NCI-H2227 treated with DMSO at 0.1 percent for 48 hours (cell line): ENCODE results near the gene ARL6.
A peak's percentile ranks its signal among the peaks of the same experiment; 100 is the strongest.
"Not testable (repeated sequence)": the region's sequence is repeated elsewhere in the genome, so short reads cannot be mapped to it uniquely, and the experiment has no call there.

Experiments used
- DNase-seq: peaks from one replicate; lab custom pipeline; 2025; lab: John Stamatoyannopoulos, UW

ARL6 gene

DNA sequence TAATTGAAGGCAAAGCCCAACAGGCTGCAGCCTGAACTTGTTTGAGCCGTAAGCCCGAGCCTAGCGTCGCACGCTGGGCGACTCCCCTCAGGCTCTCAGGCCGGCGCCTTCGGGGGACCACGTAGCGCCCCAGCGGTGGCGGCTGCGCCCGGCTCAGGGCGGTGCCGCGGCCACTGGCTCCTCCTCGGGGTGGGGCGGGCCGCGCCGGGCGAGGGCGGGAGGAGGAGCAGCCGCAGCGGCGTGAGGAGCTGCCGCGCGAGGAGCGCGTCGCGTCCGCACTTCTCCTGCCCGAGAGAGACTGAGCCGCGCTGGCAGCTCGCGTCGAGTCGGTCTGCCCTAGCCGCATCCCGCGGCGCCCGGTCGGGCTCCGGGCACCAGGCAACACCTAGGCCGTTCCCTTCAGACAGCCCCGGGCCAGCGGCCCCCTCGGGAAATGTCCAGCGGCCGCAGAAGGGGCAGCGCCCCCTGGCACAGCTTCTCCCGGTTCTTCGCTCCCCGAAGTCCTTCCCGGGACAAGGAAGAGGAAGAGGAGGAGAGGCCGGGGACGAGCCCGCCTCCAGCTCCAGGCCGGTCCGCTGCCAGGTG, 57.3 kb downstream of the ARL6 start, which contains the start of gene CRYBG3:
Gene CRYBG3 (plus strand): TSS at position 238 of the 585 bp plus-strand sequence. CDS start 196 bp downstream, at position 434.
- peak; percentile 34 for DNase-seq

- peak; percentile 2 for DNase-seq
These were observed 57.8 kb downstream of the ARL6 start for GRCh38 chr3:97822359-97822775.

DNA sequence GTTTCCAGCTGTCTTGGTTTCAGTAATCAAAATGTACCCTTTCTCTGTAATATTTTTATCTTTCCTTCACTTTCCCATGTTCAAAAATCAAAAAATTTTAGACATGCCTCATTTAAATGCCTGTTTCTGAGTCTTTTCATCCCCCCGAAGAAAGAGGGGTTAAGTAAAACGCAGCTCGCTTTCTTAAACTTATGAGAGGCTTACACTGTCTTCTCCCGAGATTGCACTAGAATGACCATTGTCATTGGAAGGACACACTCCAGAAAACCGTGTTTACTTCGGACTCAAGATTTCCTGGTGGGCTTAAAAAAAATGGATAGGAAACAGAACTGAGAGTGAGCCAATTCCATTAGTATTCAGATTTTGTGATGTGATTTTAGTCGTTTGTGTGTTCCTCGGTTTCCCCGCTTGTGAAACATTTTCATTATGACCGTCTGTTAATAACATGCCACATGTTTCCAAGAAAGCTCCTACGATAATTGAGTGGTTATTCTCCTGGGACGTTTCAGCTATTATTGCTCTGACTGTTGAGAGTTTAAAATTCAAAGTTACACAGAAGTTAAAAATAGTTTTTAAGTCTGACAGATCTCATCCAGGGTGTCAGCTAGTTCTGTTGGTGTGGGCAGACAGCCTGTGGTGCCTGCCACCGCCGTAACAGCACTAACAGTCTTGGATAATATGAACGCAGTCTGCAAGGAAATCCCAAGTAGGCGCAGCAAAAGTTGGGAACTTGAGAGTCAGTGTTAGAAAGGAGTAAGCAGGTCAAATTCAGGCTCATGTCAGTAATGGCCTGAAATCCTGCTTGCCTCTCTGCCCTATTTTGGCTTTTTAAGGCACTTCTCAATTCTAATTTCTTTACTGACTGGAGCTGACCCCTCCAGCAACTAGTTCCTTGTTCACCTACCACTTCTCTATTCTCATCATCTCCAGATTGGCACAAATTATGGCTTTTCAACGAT, 58.8 kb downstream of the ARL6 start:
- DNase-seq: no peak

GRCh38 chr3:97825101-97825500, 60.5 kb downstream of the ARL6 start:
- no peak for DNase-seq

- DNase-seq: no peak
These were observed 63.3 kb downstream of the ARL6 start for GRCh38 chr3:97827741-97828471.

GRCh38 chr3:97829198-97829597, 64.6 kb downstream of the ARL6 start:
- DNase-seq: no peak

- DNase-seq: no peak
These were observed 66.1 kb downstream of the ARL6 start for GRCh38 chr3:97830638-97831037.

DNA sequence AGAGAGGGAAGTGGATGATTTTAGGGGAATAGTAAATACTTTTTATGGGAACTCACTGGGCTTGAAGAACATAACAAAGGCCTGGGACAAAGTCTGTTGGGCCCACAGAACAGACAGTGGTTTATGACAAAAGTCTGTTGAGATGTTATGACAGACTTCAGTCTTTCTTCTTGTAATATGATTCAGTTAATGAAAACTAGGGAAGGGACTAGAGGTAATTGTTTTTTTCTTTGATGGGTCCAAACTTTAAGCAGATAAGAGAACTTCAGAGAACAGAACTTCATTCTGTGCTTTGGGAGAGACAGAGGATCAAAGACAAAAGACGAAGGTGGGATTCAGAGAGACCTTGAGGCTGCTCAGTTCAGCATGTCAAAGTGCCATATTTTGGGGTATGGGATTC, 66.6 kb downstream of the ARL6 start:
- DNase-seq: no peak

DNA sequence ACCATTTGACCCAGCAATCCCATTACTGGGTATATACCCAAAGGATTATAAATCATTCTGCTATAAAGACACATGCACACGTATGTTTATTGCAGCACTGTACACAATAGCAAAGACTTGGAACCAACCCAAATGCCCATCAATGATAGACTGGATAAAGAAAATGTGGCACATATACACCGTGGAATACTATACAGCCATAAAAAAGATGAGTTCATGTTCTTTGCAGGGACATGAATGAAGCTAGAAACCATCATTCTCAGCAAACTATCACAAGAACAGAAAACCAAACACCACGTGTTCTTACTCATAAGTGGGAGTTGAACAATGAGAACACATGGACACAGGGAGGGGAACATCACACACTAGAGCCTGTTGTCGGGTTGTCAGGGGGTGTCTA, 68.6 kb downstream of the ARL6 start:
- not testable (repeated sequence) for DNase-seq

DNA sequence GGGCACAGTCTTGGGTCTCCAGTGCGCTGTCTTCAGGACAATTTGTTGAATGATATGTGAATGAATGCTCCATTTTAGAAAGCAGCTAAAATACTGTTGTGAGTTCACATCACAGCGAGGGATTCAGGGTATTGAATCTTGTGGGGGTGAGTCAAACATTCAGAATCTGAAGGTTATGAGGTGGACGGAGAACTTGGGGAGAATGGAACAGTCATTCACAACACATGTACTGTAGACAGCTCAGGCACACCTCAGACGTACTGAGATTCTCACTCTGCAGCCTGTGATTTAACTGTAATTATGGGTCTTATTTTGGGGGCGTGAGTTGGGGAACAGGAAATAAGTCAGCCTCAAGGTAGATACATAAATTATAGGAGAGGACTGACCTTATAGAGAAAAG, 71.2 kb downstream of the ARL6 start:
- DNase-seq: no peak

DNA sequence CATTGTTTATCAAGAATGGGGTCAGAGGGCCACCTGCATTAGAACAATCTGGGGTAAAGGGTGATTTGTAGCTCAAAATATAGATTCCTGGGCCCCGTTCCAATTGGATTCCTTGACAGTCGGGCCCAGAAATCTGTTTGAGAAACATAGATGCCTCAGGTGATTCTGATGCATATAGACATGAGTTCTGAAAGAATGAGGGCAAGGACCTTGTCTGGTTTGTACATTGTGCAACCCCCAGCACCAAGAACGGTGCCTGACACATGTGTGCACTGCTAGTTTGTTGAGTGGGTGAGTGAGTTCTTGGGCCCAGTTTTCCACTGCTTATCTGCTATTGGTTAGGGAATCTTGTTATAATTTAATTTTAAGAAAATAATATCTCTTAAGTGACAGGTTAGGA, 73.8 kb downstream of the ARL6 start:
- no peak for DNase-seq

- DNase-seq: no peak
These were observed 75.4 kb downstream of the ARL6 start for GRCh38 chr3:97839944-97840343.

- DNase-seq: no peak
These were observed 76.7 kb downstream of the ARL6 start for GRCh38 chr3:97841304-97841703.

- no peak for DNase-seq
These were observed 77.4 kb downstream of the ARL6 start for GRCh38 chr3:97841956-97842355.

DNA sequence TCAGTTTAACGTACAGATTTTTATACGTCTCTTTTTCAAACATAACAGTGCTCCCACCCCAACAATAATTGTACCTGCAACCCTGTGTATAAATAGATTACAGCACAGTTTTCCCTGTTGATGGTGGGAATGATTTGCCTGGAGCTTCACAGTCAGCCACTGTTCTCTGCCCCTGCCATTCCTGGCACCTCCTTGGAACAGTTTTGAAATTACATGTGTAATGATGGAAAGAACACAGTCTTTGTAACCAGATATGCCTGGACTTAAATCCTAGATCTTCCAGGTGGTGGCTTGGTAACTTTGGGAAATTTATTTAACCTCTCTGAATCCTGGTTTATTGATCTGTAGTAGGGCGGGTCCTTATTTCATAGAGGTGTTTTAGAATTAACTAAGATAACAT, 84.2 kb downstream of the ARL6 start:
- no peak for DNase-seq
